LoVo (cell line): ENCODE results near the gene SLC39A5.

Source experiments
- DNase-seq: peaks from one replicate; pipeline ENCODE4 v3.0.0-alpha.2; 2016; ENCODE audit warnings: low spot score

SLC39A5 gene

DNA sequence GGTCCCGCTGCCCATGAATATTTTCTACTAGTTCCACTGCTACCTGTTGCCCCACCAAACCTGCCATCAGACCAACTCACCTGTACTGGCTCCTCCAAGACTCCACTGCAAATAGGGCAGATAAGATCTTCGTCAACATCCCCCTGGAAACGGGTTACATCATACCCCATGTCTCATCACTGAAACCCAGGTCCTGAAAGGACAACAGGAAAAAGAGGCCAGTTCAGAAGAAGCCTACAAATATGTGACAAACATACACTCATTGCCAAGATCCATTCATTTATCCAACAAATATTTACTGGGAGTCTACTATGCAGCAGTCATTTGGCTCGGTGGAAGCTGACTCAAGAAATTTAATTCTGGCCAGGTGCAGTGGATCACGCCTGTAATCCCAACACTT, 16.0 kb upstream of the SLC39A5 start:
- no peak for DNase-seq

DNA sequence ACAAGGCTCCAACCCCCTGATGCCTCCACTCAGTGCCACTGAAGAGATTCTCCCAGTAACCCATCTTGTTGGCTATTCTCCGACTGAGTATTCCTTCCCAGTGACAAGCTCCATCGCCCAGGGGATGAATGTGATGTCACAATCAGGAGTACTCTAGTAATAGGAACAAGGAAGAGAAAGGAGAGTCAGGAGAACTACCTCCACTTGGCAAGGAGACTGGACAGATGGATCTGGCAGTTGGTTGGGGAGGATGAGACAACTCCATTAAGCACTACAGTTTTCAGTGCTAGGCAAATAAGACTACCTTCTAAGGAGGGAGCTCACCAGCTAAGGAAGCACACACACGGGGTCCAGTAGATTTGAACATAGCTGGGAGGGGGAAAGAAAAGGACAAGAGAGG, 13.4 kb upstream of the SLC39A5 start:
- DNase-seq: no peak

DNA sequence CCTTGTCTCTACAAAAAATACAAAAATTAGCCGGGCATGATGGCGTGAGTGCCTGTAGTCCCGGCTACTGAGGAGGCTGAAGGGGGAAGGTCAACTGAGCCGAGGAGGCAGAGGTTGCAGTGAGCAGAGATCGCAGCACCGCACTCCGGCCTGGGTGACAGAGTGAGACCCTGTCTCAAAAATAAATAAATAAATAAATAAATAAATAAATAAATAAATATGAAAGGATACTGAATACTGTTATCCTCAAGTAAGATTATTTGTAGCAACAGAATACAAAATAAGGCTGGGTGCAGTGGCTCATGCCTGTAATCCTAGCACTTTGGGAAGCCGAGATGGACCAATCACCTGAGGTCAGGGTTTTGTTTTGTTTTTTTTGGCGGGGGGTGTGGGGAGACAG, 10.0 kb upstream of the SLC39A5 start:
- DNase-seq: no peak

DNA sequence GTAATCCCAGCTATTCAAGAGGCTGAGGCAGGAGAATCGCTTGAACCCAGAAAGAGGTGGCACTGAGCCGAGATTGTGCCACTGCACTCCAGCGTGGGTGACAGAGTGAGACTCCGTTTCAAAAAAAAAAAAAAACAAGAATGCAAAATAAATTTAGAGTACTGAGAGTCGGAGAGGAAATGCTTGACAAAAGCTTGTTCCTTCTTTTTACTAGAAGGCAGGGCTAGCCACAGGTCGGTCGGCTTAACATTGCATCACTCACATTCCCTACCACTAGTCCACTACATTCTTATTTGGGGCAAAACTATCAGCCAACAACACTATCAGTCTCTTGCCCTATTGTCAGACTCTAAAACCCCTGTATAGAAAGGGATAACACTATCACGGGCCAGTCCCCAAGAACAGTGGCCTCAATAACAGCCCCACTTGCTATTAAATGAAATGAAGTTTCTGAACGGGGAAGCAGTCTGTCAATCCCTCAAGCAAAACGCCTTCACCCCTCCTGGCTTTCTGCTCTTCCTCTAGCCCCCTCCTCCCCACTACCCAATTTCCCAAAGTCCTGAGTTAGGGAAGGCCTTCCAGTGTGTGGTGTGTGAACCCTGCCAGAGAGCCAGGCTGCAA, 9.1 kb upstream of the SLC39A5 start:
- DNase-seq: no peak

DNA sequence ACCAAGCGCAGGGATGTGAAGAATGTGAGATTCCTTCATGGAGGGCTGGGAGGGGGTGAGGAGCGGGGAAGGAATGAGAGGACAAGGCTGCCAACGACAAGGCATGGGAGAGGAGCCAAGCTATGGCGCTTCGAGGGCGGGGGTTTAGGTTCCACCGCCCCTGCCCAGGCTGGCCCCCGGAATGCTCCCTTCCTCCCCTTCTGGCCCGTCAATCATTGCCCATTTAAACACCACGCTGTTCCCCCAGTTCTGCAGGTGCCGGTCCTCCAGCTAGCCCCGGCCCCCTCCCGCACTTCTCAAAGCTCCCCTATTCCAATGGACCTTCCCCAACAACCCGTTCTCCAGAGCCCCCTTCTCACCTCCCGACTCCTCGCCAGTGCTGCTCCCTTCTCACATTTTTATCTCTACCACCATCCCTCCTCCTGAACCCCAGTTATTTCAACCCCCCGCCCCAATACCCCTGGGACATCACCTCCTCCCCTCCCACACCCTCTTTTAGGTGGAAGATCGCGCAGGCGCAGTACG, 8.6 kb upstream of the SLC39A5 start:
- DNase-seq: peak; percentile 43

DNA sequence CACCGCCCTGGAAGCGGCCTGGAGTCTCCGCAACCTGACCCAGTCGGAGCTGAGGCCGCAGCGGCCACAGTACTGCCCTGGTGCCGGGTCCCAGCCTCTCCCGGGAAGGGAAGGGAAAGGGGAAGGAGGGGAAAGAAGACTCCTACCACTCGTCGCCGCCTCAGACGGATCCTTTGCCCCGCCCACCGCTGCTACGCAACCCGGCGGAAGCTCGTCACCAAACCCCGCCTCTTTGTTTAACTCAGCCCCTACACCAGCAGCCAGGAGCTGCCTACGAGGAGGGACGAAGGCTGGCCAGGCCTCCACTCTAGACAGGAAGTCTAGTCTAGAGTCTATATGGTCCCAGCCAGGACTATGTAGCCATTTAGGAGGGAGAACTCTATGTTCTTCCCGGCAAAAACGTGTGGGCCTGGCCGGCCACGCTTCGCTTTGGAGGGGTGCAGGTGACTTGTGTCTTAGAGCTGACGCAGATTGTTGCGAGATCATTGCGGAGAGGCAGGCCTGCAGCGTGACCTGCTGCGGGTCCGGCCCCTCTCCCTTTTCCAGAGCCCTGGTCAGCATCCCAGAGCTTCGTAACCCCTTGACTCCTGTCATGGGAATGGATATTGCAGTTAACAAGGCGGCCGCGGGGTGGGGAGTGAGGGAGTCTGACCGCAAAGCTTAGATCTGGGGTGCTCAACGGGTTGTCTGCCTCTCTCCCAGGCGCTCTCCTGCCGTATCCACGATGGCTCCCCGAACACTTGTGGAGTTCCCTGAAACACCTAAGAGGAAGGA, 7.9 kb upstream of the SLC39A5 start, which contains the start of gene RNF41:
Gene RNF41, minus strand, starts transcription at position 166 of the 774 bp plus-strand sequence. CDS start 7,875 bp downstream, outside the sequence.
- DNase-seq: peak; percentile 100

DNA sequence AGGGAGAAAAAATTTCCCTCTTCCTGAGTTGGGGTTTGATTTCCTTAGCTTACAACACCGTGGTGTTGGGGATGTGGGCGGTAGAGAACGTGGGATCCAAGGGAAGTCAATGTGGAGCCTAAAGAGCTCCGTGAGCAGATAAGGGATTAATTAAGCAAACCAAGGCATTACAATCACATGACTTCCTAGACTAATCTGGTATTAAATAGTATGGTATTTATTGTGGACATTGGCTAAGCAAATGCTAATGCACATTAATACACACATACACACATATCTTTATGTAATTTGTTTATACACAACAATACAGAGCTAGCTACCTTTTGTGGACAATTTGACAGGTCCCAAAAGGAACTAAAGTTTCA, 7.3 kb upstream of the SLC39A5 start:
- peak; percentile 15 for DNase-seq

DNA sequence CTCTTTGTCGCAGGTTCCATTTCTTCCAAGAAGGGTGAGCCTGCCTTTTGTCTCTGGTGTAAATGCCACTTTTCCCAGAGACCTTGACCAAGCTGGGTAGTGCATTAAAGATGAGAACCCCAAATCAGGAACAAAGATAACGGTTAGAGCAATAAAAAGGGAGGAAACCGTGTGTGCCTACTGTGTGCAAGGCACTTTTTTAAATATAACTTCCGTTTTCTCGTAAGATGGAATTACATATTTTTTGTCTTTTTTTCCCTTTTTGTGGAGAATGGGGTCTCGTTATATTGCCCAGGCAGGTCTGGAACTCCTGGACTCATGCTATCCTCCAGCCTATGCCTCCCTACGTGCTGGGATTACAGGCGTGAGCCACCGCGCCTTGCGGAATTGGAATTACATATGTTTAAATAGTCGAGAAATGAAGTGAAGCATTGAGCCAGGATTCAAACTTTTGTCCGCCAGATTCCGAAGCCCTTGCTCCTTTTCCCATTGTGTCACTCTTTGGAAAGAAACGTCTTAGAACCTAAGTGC, 6.2 kb upstream of the SLC39A5 start:
- no peak for DNase-seq

DNA sequence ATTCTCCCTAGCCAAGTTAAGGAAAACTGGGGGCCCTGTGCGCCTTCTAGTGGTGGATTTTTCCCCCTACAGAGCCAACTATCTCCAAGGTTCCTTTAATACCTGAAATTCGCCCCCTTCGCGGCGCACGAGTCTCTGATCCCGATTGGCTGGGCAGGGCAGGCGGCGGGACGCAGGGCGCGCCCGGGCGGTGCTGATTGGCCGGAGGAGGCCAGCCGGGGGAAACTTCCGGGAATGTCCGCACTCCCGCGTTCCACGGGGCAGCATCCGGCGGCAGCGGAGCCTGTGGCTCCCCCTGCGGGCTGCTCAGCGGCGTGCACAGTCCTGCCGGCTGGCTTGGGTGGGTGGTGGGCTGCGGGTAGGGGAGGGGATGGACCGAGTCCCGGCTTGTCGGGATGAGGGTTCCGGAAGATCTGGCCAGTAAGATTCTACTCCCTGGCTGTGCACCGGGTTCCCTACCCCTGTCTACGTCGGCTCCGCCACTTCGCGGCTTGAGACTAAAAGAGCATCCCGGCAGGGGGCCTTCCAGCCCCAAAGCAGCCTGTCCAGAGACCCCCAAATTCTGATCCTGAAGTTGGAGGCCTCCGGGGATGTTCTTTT, 5.6 kb upstream of the SLC39A5 start, which contains the start of gene NABP2:
Gene NABP2, plus strand, starts transcription at position 241 of the 600 bp plus-strand sequence. CDS start 515 bp downstream, outside the sequence.
- DNase-seq: peak; percentile 100

DNA sequence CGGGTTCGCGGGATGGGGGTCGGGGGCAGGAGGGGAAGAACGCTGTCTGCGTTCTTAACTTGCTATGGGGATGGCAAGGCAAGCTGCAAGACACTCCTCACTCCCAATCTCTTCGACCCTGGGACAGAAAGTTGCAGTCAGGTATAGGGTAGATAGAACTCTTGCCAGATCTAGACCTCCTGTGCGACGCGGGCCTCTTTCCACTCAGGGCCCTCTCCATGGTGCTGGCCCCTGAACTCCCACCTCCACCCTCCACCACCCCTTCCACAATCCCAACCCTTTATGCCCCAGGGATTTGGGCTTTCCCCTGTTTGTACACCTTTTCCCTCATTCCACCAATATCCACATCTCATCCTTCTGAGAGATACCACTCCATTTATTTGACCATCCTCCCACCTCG, 4.9 kb upstream of the SLC39A5 start:
- no peak for DNase-seq

DNA sequence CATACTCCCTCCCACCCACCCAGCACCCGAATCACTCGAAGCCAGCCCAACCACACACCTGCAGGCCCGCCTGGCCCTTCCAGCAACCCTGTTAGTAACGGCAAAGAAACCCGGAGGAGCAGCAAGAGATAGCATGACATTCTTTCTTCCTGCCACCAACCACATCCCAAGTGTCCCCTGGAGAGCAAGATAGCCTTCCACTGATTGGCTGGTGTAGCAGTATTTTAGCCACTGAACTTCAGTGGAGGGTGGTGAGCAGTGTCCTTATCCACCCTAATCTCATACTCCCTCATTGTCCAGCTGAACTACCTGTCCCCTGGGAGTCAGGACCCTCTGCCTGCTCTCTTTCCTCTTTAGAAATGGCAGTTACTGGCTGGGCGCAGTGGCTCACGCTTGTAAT, 769 bp upstream of the SLC39A5 start:
- DNase-seq: no peak

DNA sequence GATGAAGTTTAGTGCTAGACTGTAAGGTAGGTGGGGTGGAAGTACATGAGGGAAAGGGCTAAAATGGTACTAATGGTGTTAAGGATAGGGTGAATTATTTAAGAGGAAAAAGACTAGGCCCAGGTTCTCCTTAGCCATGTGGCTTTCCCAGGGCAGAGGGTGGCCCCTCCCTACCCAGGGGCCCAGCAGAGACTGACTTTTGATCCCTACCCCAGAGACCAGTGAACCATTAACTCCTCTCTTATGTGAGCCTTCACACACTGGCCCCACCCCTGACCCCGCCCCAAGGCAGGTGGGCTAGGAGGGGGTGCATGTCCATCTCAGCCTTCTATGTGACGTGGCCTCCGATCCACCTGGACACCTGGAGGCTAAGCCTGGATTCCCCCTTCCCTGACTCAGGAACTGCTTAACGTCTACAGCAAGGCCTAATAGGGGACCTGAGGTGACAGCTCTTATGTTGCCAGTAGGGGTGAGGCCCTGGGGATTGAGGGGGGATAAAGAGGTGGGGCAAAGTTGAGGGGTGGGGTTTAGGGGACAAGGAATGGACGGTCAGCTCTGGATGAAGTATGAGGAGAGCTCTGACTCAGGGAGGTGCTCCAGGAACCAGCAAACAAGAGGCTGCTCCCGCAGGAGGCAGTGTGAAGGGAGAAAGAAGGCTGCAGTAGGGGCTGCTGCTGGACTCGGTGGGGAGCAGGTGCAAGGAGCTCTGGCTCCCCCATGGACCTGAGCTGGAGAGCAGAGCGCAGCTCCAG, 757 bp downstream of the SLC39A5 start:
- DNase-seq: peak; percentile 18

DNA sequence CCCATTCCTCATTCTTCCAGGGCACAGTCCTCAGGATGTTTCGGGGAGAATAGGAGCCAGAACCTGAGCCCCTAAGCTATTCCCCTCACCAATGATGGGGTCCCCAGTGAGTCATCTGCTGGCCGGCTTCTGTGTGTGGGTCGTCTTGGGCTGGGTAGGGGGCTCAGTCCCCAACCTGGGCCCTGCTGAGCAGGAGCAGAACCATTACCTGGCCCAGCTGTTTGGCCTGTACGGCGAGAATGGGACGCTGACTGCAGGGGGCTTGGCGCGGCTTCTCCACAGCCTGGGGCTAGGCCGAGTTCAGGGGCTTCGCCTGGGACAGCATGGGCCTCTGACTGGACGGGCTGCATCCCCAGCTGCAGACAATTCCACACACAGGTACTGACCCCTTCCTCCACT, 1.3 kb downstream of the SLC39A5 start:
- no peak for DNase-seq

DNA sequence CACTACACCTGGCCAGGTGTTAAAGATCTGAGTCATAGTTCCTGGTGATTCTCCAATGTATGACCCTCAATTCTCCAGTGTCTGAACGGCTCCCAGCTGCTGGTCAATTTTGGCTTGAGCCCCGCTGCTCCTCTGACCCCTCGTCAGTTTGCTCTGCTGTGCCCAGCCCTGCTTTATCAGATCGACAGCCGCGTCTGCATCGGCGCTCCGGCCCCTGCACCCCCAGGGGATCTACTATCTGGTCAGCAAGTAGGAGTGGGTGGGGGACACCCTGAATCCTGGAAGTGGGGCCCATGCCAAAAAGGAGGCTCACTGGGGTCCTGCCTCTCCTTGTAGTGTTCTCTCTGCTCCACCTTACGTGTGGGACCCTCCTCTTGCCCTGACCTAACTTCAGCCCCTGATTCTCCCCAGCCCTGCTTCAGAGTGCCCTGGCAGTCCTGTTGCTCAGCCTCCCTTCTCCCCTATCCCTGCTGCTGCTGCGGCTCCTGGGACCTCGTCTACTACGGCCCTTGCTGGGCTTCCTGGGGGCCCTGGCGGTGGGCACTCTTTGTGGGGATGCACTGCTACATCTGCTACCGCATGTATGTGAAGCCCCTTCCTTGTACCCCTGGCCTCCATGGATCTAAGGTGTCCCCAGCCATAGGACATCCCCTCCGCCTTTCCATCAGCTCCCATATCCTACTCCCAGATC, 5.0 kb downstream of the SLC39A5 start:
- no peak for DNase-seq

DNA sequence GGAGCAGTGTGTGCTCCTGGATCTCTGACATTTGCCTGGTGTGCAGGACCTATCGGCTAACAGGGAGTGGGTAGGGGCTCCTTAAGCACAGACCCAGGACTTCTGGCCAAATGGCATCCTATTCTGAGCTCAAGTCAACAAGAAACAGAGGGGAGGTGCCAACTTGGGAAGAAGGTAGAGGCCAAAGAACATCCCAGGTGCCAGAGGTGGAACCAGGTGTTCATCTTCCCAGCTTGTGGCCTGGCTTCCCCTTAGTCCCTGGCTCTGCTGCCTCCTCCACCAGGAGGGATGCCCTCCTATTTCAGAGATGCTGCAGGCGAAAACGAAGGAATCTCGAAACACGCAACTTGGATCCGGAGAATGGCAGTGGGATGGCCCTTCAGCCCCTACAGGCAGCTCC, 6.2 kb downstream of the SLC39A5 start:
- no peak for DNase-seq

DNA sequence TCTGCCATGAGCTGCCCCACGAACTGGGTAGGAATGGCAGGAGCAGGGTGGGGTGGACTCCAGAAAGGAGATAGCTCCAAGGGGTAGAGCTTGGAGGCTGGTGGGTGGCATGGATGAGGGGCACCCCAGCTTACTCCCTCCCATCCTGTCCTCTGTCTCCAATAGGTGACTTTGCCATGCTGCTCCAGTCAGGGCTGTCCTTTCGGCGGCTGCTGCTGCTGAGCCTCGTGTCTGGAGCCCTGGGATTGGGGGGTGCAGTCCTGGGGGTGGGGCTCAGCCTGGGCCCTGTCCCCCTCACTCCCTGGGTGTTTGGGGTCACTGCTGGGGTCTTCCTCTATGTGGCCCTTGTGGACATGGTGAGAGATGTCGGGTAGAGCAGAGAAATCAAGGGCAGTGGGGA, 7.1 kb downstream of the SLC39A5 start:
- DNase-seq: no peak

DNA sequence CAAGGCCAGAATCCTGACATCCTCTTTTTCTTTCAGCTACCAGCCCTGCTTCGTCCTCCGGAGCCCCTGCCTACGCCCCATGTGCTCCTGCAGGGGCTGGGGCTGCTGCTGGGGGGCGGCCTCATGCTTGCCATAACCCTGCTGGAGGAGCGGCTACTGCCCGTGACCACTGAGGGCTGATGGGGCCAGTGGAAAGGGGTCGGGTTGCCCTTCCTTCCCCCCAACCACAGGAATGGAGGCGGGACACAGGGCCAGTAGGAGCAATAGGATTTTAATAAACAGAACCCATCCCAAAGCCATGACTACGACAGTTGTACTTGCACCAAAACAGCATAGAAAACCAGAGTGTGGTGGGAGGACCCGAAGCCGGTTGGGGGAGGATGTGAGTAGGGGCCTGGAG, 7.7 kb downstream of the SLC39A5 start:
- DNase-seq: no peak

DNA sequence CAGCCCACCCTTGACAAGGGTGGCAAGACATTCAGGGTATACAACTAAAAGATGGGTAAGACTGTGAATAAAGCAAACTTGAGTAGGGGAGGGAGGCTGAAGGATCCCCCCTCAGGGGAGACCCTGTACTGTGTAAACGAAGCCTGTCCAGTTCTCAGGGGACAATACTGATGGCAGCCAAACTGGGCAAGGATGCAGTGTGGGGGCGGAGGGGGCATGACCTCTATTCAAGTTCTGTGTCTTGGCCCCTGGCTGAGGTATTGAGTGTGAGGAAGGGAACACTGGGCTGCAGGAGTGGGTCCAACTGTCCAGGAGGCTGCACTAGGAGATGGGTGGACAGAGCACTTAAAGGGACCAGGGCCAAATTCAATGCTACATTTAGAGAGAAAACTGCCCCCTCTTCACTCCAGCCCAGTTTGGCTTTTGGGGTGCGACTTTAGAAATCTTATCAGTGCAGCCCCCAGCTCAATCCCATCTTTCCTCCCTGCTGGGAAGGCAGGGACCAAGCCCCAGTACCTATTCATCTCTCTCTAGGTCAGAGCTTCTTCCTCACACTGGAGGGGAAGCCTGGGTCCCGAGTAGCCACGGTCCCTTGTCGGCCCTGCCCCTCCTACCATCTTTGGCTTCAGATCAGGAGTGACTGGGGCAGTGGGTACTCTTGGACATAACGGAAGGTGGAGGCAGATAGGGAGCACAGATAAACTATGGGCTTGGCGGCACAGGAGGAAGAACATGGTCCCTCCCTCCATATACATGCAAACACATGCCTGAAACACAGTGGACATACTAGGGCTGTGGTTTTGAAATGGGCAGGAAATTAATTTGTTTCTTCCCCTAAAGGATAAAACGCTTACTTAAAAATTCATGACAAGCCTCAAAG, 11.8 kb downstream of the SLC39A5 start:
- no peak for DNase-seq

DNA sequence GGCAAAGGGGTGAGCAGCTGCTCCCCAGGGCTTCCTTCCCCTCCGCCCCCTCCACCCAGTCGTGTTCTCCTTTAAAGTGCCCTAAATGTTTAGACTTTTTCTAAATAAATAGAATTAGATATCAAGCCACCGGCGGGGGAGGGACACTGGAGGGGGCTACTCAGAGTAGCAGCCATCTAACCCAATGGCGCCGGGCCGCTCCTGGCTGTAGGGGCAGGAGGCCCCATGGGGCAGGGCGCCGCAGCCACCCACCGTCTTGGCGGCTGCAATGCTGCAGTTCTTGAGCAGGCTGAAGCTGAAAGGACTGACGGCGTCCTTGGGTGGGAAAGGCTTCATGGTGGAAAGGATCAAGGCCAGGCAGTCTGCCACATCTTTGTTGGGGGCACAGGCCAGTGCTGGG, 13.1 kb downstream of the SLC39A5 start:
- DNase-seq: no peak

DNA sequence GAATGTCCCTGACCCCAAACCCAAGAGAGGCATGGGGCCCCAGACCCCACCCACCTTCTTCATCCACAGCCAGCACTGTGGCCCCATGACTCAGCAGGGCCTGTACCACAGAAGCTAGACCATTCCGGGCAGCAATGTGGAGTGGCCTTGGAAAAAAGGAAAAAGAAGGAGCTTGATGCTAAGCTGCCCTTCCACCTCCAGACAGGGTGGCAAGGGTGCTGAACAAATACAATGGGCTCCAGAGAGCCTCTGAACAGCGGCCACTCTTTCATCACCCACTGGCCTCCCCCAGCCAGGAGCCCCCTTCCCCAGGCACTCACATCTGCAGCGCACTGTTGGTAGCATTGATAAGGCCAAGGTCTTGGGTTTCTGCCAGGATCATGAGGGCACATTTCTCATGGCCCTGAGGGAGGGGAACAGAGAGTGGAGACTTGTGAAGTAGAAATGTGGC, 13.9 kb downstream of the SLC39A5 start:
- no peak for DNase-seq
